Measurements from ENCODE around the gene ERMAP. TPM values are rescaled to one million over a fixed set of nuclear protein-coding genes. Genes with fewer than 3 reads are reported as not detected.
A peak's percentile ranks its signal among the peaks of the same experiment; 100 is the strongest.
"Not testable (repeated sequence)": the region's sequence is repeated elsewhere in the genome, so short reads cannot be mapped to it uniquely, and the experiment has no call there.

Gene ERMAP
- total RNA-seq, 1 experiment from 2014 or later, result 8.8 TPM

- DNase-seq (ENCODE audit: low read depth), result no peak
Observed at GRCh38 chr1:42806593-42806992, 10.3 kb upstream of the ERMAP start.

GRCh38 chr1:42807056-42807668 lies 9.8 kb upstream of the ERMAP start:
- peak; percentile 83 for DNase-seq (ENCODE audit: low read depth)

GRCh38 chr1:42814815-42815214 lies 2.1 kb upstream of the ERMAP start:
- not testable (repeated sequence) for DNase-seq (ENCODE audit: low read depth)

GRCh38 chr1:42815941-42816584 lies 859 bp upstream of the ERMAP start:
- DNase-seq (ENCODE audit: low read depth), result no peak

- DNase-seq (ENCODE audit: low read depth), result no peak
Observed at GRCh38 chr1:42817440-42817767, 482 bp downstream of the ERMAP start.

GRCh38 chr1:42817976-42818375 lies 1.1 kb downstream of the ERMAP start:
- no peak for DNase-seq (ENCODE audit: low read depth)

- DNase-seq (ENCODE audit: low read depth), result no peak
Observed at GRCh38 chr1:42820813-42821212, 3.9 kb downstream of the ERMAP start.

GRCh38 chr1:42821690-42822089 lies 4.8 kb downstream of the ERMAP start:
- no peak for DNase-seq (ENCODE audit: low read depth)

- DNase-seq (ENCODE audit: low read depth), result peak; percentile 40
Observed at GRCh38 chr1:42822800-42823392, 6.0 kb downstream of the ERMAP start.

GRCh38 chr1:42824481-42825035 lies 7.6 kb downstream of the ERMAP start:
- DNase-seq (ENCODE audit: low read depth), result no peak

- DNase-seq (ENCODE audit: low read depth), result no peak
Observed at GRCh38 chr1:42825036-42825851, 8.3 kb downstream of the ERMAP start.

GRCh38 chr1:42830631-42831030 lies 13.7 kb downstream of the ERMAP start:
- no peak for DNase-seq (ENCODE audit: low read depth)

GRCh38 chr1:42831273-42831672 lies 14.4 kb downstream of the ERMAP start:
- DNase-seq (ENCODE audit: low read depth), result no peak

GRCh38 chr1:42832641-42833240 lies 15.8 kb downstream of the ERMAP start:
- peak; percentile 16 for DNase-seq (ENCODE audit: low read depth)

GRCh38 chr1:42833981-42834380 lies 17.1 kb downstream of the ERMAP start:
- no peak for DNase-seq (ENCODE audit: low read depth)

- no peak for DNase-seq (ENCODE audit: low read depth)
Observed at GRCh38 chr1:42834803-42835202, 17.9 kb downstream of the ERMAP start.

- DNase-seq (ENCODE audit: low read depth), result no peak
Observed at GRCh38 chr1:42835422-42835821, 18.5 kb downstream of the ERMAP start.

- DNase-seq (ENCODE audit: low read depth), result no peak
Observed at GRCh38 chr1:42837709-42838108, 20.8 kb downstream of the ERMAP start.

GRCh38 chr1:42838482-42839190 lies 21.7 kb downstream of the ERMAP start:
- DNase-seq (ENCODE audit: low read depth), result no peak

- DNase-seq (ENCODE audit: low read depth), result no peak
Observed at GRCh38 chr1:42841010-42841409, 24.1 kb downstream of the ERMAP start.

All from LHCN-M2 (cell line).